Adrenal gland (tissue), 5 donors: Measurements from ENCODE around the gene IGSF3.
"Not testable (repeated sequence)": the region's sequence is repeated elsewhere in the genome, so short reads cannot be mapped to it uniquely, and the experiment has no call there.

ENCODE experiments used
- POLR2A ChIP-seq, 2 donors: fragments of 450-650 bp; IDR thresholded peaks; one replicate each; pipeline ENCODE4 v1.6.1; 2017; ENCODE audit warnings: antibody characterized with exemption in 2 of 2, mild to moderate bottlenecking in 2 of 2, moderate library complexity in 1 of 2
- TF ChIP-seq, protein P1 (sequence below), 6 experiments: fragments of 450-650 bp in 4 of 6; fragments of 200-600 bp in 2 of 6; sonication (generic) in 1 of 6; IDR thresholded peaks; 1 replicate in 5 of 6; 2 replicates in 1 of 6; pipeline versions ENCODE4 v1.5.1 to v1.8.0; 2016 to 2021; ENCODE audit warnings: antibody characterized with exemption in 6 of 6, mild to moderate bottlenecking in 2 of 6, moderate library complexity in 1 of 6
- donor health status: DM: no; HTN: no; CAD: no.

DNA sequence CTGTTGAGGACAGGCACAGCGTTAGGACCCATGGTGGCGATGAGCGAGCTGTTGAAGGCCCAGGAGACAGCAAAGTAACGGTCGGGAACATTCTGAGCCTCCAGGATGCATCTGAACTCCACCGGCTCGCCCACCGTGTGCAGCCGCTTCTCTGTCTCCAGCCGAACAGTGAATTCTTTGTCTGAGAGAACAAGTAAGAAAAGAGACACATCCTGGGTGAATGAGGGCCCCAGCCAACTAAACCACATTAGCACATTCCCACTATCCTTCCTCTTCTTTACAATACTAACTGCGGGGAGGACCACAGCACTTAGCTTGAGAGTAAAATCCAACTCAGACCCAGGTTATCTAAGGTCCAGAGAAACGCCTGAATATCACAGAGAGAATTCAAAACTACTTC, 59.4 kb downstream of the IGSF3 start:
- TF ChIP-seq, protein P1, sequence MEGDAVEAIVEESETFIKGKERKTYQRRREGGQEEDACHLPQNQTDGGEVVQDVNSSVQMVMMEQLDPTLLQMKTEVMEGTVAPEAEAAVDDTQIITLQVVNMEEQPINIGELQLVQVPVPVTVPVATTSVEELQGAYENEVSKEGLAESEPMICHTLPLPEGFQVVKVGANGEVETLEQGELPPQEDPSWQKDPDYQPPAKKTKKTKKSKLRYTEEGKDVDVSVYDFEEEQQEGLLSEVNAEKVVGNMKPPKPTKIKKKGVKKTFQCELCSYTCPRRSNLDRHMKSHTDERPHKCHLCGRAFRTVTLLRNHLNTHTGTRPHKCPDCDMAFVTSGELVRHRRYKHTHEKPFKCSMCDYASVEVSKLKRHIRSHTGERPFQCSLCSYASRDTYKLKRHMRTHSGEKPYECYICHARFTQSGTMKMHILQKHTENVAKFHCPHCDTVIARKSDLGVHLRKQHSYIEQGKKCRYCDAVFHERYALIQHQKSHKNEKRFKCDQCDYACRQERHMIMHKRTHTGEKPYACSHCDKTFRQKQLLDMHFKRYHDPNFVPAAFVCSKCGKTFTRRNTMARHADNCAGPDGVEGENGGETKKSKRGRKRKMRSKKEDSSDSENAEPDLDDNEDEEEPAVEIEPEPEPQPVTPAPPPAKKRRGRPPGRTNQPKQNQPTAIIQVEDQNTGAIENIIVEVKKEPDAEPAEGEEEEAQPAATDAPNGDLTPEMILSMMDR (IDR thresholded peaks at IDR 0.05): not testable (repeated sequence)
- TF ChIP-seq POLR2A (IDR thresholded peaks at IDR 0.05): not testable (repeated sequence)
